ENCODE measurements around the gene ADAM22.
"Not testable (repeated sequence)": the region's sequence is repeated elsewhere in the genome, so short reads cannot be mapped to it uniquely, and the experiment has no call there.

Gene ADAM22

GRCh38 chr7:87933953-87934698, at the start of gene ADAM22:
Gene ADAM22 (plus strand): TSS chr7:87934251. CDS start chr7:87934466, 215 bp downstream.
- DNase-seq (ENCODE audit: low read depth): peak; percentile 59

DNA sequence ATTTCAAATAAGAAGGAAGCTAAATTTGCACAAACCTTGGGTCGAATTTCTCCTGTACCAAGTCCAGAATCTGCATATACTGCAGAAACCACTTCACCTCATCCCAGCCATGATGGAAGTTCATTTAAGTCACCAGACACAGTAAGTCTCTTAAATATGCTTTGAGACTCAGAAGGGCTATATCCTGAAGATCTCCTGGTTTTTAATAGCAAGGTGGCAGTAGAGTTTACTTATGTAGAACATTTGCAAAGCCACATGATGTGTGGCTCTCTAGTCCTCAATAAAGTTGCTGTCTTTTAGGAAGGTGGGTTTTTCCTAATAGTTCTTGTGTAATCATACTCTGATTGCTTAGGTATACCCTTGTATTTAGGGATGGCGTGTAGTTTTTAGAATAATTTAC, 49.0 kb upstream of the ADAM22 start:
- no peak for DNase-seq (ENCODE audit: low read depth)

DNA sequence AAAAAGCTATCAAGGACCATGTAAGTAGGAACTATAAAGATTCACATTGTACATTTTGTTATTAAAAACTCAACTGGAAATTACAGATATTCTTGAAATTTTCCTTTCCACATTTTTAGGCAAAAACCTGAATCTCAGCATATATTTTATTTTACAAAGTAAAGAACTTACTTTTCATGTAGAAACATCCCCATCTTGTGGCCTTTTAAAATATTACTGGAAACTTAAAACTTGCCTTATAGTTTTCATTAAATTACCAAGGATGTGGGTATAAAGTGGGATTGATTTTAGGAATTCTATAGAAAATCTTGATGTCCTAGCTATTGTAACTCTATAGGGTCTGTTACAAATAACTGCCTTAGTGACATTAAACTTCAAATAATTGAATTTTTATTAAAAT, 47.2 kb upstream of the ADAM22 start:
- no peak for DNase-seq (ENCODE audit: low read depth)

DNA sequence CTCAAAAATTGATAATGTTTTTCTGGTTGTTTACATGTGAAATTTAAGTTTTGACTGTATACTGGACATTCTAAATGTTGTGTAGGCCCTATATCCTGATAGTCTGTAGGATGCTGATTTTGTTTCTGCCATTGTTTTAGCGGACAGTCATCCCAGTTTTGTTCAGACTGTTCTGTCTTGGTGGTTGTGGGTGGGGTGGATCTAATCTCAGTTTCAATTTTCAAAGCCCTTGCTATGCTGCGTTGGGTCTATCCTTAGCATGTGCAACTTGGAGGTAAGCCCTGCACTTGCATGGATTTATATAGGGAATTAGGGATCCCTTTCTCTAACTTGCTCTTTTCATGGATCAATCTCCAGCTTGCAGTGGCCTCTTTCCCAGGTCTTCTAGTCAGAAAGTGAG, 38.7 kb upstream of the ADAM22 start:
- no peak for DNase-seq (ENCODE audit: low read depth)

DNA sequence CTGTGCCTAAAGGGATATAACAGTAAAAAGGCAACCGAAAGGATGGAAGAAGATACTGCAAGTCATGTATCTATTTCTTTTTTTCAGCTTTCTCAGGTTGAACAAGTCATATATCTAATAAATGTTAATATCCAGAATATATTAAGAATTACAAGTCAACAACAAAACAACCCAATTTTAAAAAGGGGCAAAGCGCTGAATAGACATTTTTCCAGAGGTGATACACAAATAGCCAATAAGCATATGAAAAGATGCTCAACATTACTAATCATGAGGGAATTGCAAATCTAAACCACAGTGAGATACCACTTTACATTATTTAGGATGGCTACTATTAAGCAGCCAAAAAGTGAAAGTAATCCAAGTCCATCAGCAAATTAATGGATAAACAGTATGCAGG, 34.8 kb upstream of the ADAM22 start:
- DNase-seq (ENCODE audit: low read depth): no peak

GRCh38 chr7:87907136-87907906, 26.7 kb upstream of the ADAM22 start:
- not testable (repeated sequence) for DNase-seq (ENCODE audit: low read depth)

- not testable (repeated sequence) for DNase-seq (ENCODE audit: low read depth)
Measured at GRCh38 chr7:87908814-87909213, 25.2 kb upstream of the ADAM22 start.

DNA sequence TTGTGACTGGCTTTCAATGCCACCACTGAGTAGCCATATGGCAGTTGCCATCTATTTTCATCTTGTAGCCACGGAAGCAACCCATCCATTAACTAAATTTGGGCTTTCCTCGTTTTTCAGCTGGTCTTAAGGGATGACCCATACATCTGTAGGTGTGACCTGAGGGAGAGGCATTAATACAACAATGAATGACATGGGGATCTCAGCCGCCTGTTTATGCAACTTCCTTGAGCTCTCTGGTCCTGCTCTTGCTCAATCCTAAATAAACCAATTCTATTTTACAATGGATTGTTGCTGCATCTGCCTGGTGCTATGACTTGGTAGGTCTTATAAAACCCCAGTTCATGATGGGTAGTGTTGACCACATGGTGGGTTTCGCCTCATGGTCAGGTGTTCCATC, 21.9 kb upstream of the ADAM22 start:
- no peak for DNase-seq (ENCODE audit: low read depth)

DNA sequence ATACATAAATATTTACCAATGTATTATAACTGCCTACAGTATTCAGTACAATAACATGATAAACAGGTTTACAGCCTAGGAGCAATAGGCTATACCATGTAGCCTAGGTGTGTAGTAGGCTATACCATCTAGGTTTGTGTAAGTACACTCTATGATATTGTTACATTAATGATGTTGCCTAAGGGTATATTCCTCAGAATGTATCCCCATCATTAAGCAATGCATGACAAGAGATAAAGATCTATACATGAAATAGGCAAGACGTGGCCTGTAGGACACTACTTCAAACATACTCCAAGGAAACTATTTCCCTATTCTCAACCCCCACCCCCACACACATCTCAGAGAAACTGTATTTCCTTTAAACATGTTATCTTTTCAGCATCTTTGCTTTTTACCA, 15.3 kb upstream of the ADAM22 start:
- no peak for DNase-seq (ENCODE audit: low read depth)

GRCh38 chr7:87919875-87920274, 14.2 kb upstream of the ADAM22 start:
- DNase-seq (ENCODE audit: low read depth): no peak

- no peak for DNase-seq (ENCODE audit: low read depth)
Measured at GRCh38 chr7:87920578-87920977, 13.5 kb upstream of the ADAM22 start.

DNA sequence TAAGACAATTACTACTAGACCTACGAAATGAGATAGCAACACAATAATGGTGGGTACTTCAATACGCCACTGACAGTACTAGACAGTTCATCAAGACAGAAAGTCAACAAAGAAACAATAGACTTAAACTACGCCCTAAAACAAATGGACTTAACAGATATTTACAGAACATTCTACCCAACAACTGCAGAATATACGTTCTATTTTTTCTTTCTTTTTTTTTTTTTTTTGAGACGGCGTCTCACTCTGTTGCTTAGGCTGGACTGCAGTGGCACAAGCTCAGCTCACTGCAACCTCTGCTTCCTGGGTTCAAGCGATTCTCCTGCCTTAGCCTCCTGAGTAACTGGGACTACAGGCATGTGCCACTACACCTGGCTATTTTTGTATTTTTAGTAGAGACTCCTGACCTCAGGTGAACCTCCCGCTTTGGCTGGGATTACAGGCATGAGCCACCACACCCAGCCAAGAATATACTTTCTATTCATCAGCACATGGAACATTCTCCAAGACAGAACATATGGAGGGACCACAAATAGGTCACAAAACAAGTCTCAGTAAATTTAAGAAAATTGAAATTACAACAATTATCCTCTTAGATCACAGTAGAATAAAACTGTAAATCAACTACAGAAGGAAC, 11.2 kb upstream of the ADAM22 start:
- DNase-seq (ENCODE audit: low read depth): not testable (repeated sequence)

DNA sequence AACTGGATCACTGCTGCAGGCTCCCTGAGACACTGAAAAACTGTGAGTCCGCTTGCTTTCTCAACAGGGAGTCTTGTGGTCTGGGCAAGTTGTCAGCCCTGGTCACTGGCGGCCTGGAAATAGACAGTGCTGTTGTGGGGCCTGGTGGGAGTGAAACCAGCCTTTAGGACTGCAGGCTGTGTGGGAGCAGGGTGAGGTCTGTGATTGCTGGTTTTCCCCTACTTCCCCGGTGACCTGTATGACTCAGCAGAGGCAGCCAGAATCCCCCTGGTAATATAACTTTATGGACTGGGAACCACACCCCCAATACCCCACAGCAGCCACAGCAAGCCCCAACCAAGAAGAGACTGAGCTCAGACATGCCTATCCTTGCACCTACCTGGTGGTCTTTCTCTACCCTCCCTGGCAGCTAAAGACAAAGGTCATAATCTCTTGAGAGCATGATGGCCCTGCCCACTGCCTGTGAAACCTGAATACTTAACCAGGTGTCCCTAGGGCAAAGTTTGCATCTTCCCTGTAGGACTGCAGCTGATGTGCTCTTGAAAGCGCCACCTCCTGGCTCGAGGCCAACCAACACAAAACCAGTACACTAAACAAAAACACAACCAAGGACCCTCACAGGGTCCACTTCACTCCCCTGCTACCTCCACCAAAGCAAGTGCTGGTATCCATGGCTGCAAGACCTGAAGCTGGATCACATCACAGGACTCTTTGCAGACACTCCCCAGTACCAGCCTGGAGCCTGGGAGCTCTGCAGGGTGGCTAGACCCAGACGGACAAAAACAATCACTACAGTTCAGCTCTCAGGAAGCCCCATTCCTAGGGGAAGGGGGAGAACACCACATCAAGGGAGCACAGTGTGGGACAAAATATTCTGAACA, 7.2 kb upstream of the ADAM22 start:
- no peak for DNase-seq (ENCODE audit: low read depth)

- DNase-seq (ENCODE audit: low read depth): no peak
Measured at GRCh38 chr7:87933605-87933952, 472 bp upstream of the ADAM22 start.

DNA sequence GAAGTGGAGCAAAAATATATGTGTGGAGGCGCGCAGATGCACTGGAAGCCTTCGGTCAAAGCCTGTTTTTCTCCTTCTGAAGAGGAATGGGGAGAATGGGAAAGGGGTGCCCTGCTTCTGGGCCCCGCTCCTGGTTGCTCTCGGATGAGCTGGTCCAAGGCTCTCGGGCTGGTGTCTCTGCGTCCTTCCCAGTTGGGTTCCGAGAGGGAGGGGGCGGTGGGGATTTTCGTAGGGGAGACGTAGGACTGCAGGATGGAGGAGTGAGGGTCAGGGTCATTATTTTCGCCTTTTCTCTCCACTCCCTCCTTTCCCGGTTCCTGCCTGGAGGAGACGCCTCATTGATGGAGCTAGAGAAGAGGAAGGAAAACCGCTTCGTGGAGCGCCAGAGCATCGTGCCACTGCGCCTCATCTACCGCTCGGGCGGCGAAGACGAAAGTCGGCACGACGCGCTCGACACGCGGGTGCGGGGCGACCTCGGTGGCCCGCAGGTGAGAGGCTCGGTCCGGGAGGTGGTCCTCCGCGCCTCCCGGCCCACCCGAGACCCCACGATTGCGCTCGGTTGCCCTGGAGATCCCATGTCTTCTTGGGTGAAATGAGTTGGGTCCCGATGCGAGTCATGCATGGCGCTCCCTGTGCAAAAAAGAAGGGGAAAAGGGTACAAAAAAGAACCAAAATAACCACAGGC, 790 bp downstream of the ADAM22 start:
- DNase-seq (ENCODE audit: low read depth): no peak

DNA sequence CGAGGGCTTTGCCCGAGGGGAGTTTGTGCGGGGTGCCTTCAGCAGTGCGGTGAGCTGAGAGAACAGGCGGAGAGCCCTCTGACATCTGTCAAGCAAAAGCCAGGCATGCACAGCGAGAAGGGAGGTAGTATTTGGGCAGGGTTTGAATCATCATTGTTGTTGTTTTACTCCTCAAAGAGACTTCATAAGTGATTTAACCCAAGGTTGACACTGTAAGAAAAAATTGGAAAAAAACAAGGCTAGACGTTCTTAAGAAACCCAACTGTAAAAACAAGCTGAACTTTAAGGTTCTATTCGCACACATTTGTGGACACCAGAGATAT, 1.3 kb downstream of the ADAM22 start:
- DNase-seq (ENCODE audit: low read depth): no peak

DNA sequence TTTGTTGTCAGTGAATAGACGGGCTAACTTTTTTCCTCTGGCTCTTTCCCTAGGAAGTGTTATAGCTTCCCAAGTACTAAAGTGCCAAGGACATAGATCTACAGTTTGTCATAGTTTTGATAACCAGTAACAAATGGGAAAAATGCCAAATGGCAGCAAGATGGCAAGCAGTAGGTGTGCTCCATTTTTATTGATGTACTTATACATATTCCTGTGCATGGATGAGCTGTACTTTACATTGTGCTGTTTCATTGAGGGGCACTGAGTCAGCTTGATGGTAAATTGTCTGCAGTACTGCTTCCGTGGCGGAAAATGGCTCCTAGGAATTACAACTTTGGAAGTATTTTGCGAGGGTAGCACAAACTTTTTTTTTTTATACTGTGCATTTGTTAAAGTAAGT, 7.1 kb downstream of the ADAM22 start:
- no peak for DNase-seq (ENCODE audit: low read depth)

- no peak for DNase-seq (ENCODE audit: low read depth)
Measured at GRCh38 chr7:87944547-87944946, 10.5 kb downstream of the ADAM22 start.

- DNase-seq (ENCODE audit: low read depth): not testable (repeated sequence)
Measured at GRCh38 chr7:87945926-87946325, 11.9 kb downstream of the ADAM22 start.

- DNase-seq (ENCODE audit: low read depth): no peak
Measured at GRCh38 chr7:87948371-87948770, 14.3 kb downstream of the ADAM22 start.

- no peak for DNase-seq (ENCODE audit: low read depth)
Measured at GRCh38 chr7:87959336-87959735, 25.3 kb downstream of the ADAM22 start.

DNA sequence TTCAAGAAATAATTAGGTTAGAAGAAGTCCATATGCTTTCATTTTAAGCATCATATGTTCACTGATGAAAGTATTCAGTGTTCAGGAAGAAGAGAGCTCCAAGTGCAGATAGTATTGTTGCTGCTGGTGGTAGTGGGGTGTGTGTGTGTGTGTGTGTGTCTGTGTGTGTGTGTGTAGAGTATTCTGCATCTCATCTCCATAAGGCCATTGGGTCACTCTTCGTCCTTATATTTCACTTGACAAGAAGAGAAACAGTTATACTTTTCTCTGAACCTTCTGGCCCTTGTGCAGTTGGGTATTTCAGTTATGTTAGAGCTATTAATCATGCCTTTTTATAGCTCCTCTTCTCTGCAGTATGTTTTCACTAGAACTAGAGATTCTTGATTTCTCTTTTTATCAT, 26.2 kb downstream of the ADAM22 start:
- DNase-seq (ENCODE audit: low read depth): no peak
